HepG2 (cell line): ENCODE measurements around the gene COX7A2L.

ENCODE experiments used
- ATF6 ChIP-seq: sonication (generic); formaldehyde crosslinking; conservative IDR thresholded peaks from 2 replicates; pipeline ENCODE4 v1.4.0; 2020; ENCODE audit warnings: missing genetic modification reagents
- BCLAF1 ChIP-seq: fragments of 450-650 bp; IDR thresholded peaks from 2 replicates; pipeline ENCODE4 v1.6.1; 2017; ENCODE audit warnings: mild to moderate bottlenecking
- EED ChIP-seq: sonication (generic); formaldehyde crosslinking; IDR thresholded peaks from 2 replicates; pipeline ENCODE4 v1.5.0; 2020; ENCODE audit warnings: mild to moderate bottlenecking, missing genetic modification reagents
- FIP1L1 ChIP-seq: fragments of 200-400 bp; formaldehyde crosslinking; IDR thresholded peaks from 2 replicates; pipeline ENCODE4 v1.6.1; 2018; ENCODE audit warnings: low read depth, mild to moderate bottlenecking, low read length, moderate library complexity, borderline replicate concordance; ENCODE audit not compliant: insufficient read depth
- GLI4 ChIP-seq: sonication (generic); formaldehyde crosslinking; IDR thresholded peaks from 2 replicates; pipeline ENCODE4 v1.5.1; 2020; ENCODE audit warnings: missing genetic modification reagents, mild to moderate bottlenecking, moderate library complexity, borderline replicate concordance
- POLR2A ChIP-seq, 2 experiments: IDR thresholded peaks; 2 replicates each; pipeline ENCODE4 v1.6.1; 2011; ENCODE audit warnings: low read depth in 2 of 2, low read length in 2 of 2, mild to moderate bottlenecking in 1 of 2, moderate library complexity in 1 of 2; ENCODE audit not compliant: insufficient read depth in 1 of 2
- SNAPC2 ChIP-seq: sonication (generic); formaldehyde crosslinking; IDR thresholded peaks from 2 replicates; pipeline ENCODE4 v1.8.1; 2022; ENCODE audit warnings: mild to moderate bottlenecking, missing genetic modification reagents
- SP1 ChIP-seq, 2 experiments: fragments of 450-650 bp in 1 of 2; sonication (generic) in 1 of 2; formaldehyde crosslinking in 1 of 2; IDR thresholded peaks; 2 replicates each; pipeline versions ENCODE4 v1.4.0 to v1.6.1; 2016 to 2020; ENCODE audit warnings: missing genetic modification reagents in 1 of 2
- SRF ChIP-seq: IDR thresholded peaks from 2 replicates; pipeline ENCODE4 v1.6.1; 2011; ENCODE audit warnings: mild to moderate bottlenecking, low read depth, low read length, moderate library complexity
- SUZ12 ChIP-seq: fragments of 150-350 bp; IDR thresholded peaks from 2 replicates; pipeline ENCODE4 v1.6.1; 2014; ENCODE audit warnings: low read depth, low read length
- YY1 ChIP-seq: IDR thresholded peaks from 2 replicates; pipeline ENCODE4 v1.6.1; 2011; ENCODE audit warnings: low read length, low read depth, moderate library complexity, mild to moderate bottlenecking; ENCODE audit not compliant: insufficient read depth, insufficient replicate concordance
- ZFYVE20 ChIP-seq: sonication (generic); formaldehyde crosslinking; IDR thresholded peaks from 2 replicates; pipeline ENCODE4 v1.8.0; 2023; ENCODE audit warnings: low read depth, mild to moderate bottlenecking, moderate library complexity, missing genetic modification reagents, borderline replicate concordance
- ZNF749 ChIP-seq: sonication (generic); formaldehyde crosslinking; IDR thresholded peaks from 2 replicates; pipeline ENCODE4 v1.8.0; 2022; ENCODE audit warnings: mild to moderate bottlenecking, missing genetic modification reagents, moderate library complexity, borderline replicate concordance

GRCh38 chr2:42324949-42325348 is 36.1 kb downstream of the COX7A2L start:
- TF ChIP-seq GLI4 (CRISPR knock-in tag) = no peak
- no peak for TF ChIP-seq ZFYVE20 (CRISPR knock-in tag)
- no peak for TF ChIP-seq POLR2A (IDR thresholded peaks at IDR 0.05; ENCODE audit: insufficient read depth in 1 of 2, low read depth in 2 of 2, low read length in 2 of 2)
- no peak for TF ChIP-seq SNAPC2 (CRISPR knock-in tag)
- no peak for TF ChIP-seq ATF6 (CRISPR knock-in tag)
- TF ChIP-seq SUZ12 = no peak
- no peak for TF ChIP-seq ZNF749 (CRISPR knock-in tag)
- TF ChIP-seq SRF = no peak
- TF ChIP-seq FIP1L1 = no peak
- TF ChIP-seq BCLAF1 = no peak
- no peak for TF ChIP-seq SP1 (IDR thresholded peaks at IDR 0.05)
- no peak for TF ChIP-seq SP1 (CRISPR knock-in tag; IDR thresholded peaks at IDR 0.05)
- TF ChIP-seq YY1 = no peak
- TF ChIP-seq EED (CRISPR knock-in tag) = no peak
